Gastrocnemius medialis (tissue), 4 donors: Measurements from ENCODE around the gene TMEM123.

Experiments
- POLR2A ChIP-seq, 2 donors: fragments of 450-650 bp; IDR thresholded peaks; one replicate each; pipeline ENCODE4 v1.6.1; 2017; ENCODE audit warnings: antibody characterized with exemption in 2 of 2, mild to moderate bottlenecking in 2 of 2, moderate library complexity in 2 of 2
- TF ChIP-seq, protein P1 (sequence below), 5 experiments: fragments of 450-650 bp in 3 of 5; fragments of 200-600 bp in 2 of 5; sonication (generic) in 2 of 5; IDR thresholded peaks in 4 of 5; conservative IDR thresholded peaks in 1 of 5; 1 replicate in 4 of 5; 2 replicates in 1 of 5; pipeline ENCODE4 v1.5.1; 2016 to 2019; ENCODE audit warnings: antibody characterized with exemption in 5 of 5, mild to moderate bottlenecking in 3 of 5, moderate library complexity in 3 of 5

DNA sequence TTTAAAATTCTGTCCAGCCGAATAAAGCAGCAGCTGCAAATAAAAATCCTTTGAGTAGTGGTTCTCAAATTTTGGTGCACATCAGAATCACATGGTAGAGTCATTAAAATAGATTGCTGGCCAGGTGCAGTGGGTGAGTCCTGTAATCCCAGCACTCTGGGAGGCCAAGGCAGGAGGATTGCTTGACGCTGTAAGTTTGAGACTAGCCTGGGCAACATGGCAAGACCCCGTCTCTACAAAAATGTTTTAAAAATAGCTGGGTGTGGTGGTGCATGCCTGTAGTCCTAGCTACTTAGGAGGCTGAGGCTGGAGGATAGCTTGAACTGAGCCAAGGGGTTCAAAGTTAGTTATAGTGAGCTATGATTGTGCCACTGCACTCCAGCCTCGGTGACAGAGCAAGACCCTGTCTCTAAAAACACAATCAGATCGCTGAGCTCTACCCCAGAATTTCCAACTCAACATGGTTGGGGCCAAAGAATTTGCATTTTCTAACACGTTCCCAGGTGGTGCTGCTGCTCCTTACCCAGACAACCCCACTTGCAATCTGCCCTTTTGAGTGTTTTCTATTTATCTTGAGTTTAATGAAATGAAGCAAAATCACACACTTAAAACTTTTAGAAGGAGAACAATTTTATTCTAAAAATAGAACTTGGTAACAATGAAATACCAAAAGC is 56.7 kb downstream of the TMEM123 start:
- TF ChIP-seq, protein P1, sequence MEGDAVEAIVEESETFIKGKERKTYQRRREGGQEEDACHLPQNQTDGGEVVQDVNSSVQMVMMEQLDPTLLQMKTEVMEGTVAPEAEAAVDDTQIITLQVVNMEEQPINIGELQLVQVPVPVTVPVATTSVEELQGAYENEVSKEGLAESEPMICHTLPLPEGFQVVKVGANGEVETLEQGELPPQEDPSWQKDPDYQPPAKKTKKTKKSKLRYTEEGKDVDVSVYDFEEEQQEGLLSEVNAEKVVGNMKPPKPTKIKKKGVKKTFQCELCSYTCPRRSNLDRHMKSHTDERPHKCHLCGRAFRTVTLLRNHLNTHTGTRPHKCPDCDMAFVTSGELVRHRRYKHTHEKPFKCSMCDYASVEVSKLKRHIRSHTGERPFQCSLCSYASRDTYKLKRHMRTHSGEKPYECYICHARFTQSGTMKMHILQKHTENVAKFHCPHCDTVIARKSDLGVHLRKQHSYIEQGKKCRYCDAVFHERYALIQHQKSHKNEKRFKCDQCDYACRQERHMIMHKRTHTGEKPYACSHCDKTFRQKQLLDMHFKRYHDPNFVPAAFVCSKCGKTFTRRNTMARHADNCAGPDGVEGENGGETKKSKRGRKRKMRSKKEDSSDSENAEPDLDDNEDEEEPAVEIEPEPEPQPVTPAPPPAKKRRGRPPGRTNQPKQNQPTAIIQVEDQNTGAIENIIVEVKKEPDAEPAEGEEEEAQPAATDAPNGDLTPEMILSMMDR (IDR thresholded peaks at IDR 0.05 in 4 of 5, conservative IDR thresholded peaks at IDR 0.05 in 1 of 5) = no peak
- TF ChIP-seq POLR2A (IDR thresholded peaks at IDR 0.05) = no peak
